GM23338 (cell line): ENCODE measurements around the gene ABI1.

Experiments
- CTCF ChIP-seq, 2 experiments: fragments of 200-600 bp in 1 of 2; sonication (generic) in 1 of 2; conservative IDR thresholded peaks; 2 replicates each; pipeline versions ENCODE4 v1.5.1 to v1.6.1; 2016 to 2017; ENCODE audit warnings: antibody characterized with exemption in 2 of 2, low read depth in 2 of 2, mild to moderate bottlenecking in 2 of 2, moderate library complexity in 1 of 2
- ETS1 ChIP-seq: IDR thresholded peaks from 2 replicates; pipeline ENCODE4 v1.6.1; 2016; ENCODE audit warnings: antibody characterized with exemption
- EZH2 ChIP-seq: fragments of 200-600 bp; sonication (generic); IDR thresholded peaks from one replicate; pipeline ENCODE4 v1.8.0; 2017; ENCODE audit warnings: antibody characterized with exemption, mild to moderate bottlenecking, low read depth; ENCODE audit not compliant: unreplicated experiment
- EZH2phosphoT487 ChIP-seq: fragments of 200-600 bp; sonication (generic); IDR thresholded peaks from one replicate; pipeline ENCODE4 v1.8.1; 2018; ENCODE audit warnings: antibody characterized with exemption; ENCODE audit not compliant: unreplicated experiment
- JUNB ChIP-seq: IDR thresholded peaks from one replicate; pipeline ENCODE4 v1.6.1; 2016; ENCODE audit warnings: antibody characterized with exemption; ENCODE audit not compliant: unreplicated experiment
- POLR2AphosphoS5 ChIP-seq: IDR thresholded peaks from 2 replicates; pipeline ENCODE4 v1.6.1; 2016; ENCODE audit warnings: antibody characterized with exemption, low read depth
- REST ChIP-seq: IDR thresholded peaks from one replicate; pipeline ENCODE4 v1.6.1; 2018; ENCODE audit warnings: antibody characterized with exemption; ENCODE audit not compliant: unreplicated experiment
- ZNF462 ChIP-seq: fragments of 250-450 bp; sonication (Bioruptor Pico); IDR thresholded peaks from 2 replicates; pipeline ENCODE4 v1.5.0; 2020; ENCODE audit warnings: mild to moderate bottlenecking, moderate library complexity

- TF ChIP-seq CTCF (conservative IDR thresholded peaks at IDR 0.05; ENCODE audit: low read depth in 2 of 2) (no peak), POLR2AphosphoS5 (no peak), REST (no peak), EZH2phosphoT487 (no peak), ZNF462 (no peak), ETS1 (no peak), EZH2 (no peak), JUNB (no peak)
Measured at GRCh38 chr10:26909753-26910152, 49.0 kb upstream of the ABI1 start.
